ENCODE data around the gene GNB1L. TPM values are rescaled to one million over a fixed set of nuclear protein-coding genes. Genes with fewer than 3 reads are reported as not detected.

Gene GNB1L
- total and polyA plus RNA-seq, 9 of the 15 experiments (the other 6 are each of a cell fraction or from before 2014, with no cell fraction given), result 0.56 to 50.5 (median 10.2) TPM

DNA sequence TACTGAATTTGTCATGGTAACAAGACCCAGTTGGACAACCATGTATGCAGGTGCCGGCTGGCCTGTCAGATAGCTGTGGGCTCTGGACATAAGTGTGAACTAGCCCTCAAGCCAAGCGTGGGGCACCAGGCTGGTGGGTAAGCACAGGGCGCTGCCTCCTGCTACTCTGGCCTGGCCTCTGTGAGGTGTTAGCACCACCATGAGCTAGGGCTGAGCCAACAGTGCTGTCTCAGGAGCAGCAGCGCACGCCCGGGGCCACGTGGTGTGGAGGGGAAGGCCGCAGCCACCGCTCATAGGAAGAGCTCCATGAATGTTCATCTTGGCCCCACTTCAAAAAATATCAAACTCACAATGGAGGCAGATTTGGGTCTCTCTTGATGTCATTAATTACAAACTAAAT is 35.3 kb upstream of the GNB1L start (continued):
- TF ChIP-seq, protein P1, sequence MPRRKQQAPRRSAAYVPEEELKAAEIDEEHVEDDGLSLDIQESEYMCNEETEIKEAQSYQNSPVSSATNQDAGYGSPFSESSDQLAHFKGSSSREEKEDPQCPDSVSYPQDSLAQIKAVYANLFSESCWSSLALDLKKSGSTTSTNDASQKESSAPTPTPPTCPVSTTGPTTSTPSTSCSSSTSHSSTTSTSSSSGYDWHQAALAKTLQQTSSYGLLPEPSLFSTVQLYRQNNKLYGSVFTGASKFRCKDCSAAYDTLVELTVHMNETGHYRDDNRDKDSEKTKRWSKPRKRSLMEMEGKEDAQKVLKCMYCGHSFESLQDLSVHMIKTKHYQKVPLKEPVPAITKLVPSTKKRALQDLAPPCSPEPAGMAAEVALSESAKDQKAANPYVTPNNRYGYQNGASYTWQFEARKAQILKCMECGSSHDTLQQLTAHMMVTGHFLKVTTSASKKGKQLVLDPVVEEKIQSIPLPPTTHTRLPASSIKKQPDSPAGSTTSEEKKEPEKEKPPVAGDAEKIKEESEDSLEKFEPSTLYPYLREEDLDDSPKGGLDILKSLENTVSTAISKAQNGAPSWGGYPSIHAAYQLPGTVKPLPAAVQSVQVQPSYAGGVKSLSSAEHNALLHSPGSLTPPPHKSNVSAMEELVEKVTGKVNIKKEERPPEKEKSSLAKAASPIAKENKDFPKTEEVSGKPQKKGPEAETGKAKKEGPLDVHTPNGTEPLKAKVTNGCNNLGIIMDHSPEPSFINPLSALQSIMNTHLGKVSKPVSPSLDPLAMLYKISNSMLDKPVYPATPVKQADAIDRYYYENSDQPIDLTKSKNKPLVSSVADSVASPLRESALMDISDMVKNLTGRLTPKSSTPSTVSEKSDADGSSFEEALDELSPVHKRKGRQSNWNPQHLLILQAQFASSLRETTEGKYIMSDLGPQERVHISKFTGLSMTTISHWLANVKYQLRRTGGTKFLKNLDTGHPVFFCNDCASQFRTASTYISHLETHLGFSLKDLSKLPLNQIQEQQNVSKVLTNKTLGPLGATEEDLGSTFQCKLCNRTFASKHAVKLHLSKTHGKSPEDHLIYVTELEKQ (CRISPR knock-in tag; IDR thresholded peaks at IDR 0.05), result no peak
- TF ChIP-seq, protein P2, sequence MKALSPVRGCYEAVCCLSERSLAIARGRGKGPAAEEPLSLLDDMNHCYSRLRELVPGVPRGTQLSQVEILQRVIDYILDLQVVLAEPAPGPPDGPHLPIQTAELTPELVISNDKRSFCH (CRISPR knock-in tag; IDR thresholded peaks at IDR 0.05), result no peak
- TF ChIP-seq, protein P2 (tag; IDR thresholded peaks at IDR 0.05), result no peak
- TF ChIP-seq CHD4 (IDR thresholded peaks at IDR 0.05; ENCODE audit: insufficient read depth, insufficient replicate concordance, low read depth, low read length, poor library complexity, severe bottlenecking) (no peak), ZNF444 (CRISPR knock-in tag; IDR thresholded peaks at IDR 0.05) (no peak), JUN (IDR thresholded peaks at IDR 0.05; ENCODE audit: borderline replicate concordance, low read depth, low read length) (no peak), JUN (CRISPR knock-in tag; IDR thresholded peaks at IDR 0.05; ENCODE audit: borderline replicate concordance) (no peak), TAF9B (IDR thresholded peaks at IDR 0.05; ENCODE audit: partially characterized antibody) (no peak), BCL6 (CRISPR knock-in tag; IDR thresholded peaks at IDR 0.05) (no peak), ELF2 (CRISPR knock-in tag; IDR thresholded peaks at IDR 0.05) (no peak), RBM34 (IDR thresholded peaks at IDR 0.05; ENCODE audit: borderline replicate concordance, insufficient read depth, low read length) (no peak), RBM14 (IDR thresholded peaks at IDR 0.05; ENCODE audit: borderline replicate concordance, insufficient read depth, low read depth, low read length) (0 out of 2 replicates have a peak, but pooled peaks have one; percentile 19), MYNN (IDR thresholded peaks at IDR 0.05) (no peak), MYNN (CRISPR knock-in tag; IDR thresholded peaks at IDR 0.05) (no peak), NCOA6 (IDR thresholded peaks at IDR 0.05) (no peak)
- TF ChIP-seq, protein P3, sequence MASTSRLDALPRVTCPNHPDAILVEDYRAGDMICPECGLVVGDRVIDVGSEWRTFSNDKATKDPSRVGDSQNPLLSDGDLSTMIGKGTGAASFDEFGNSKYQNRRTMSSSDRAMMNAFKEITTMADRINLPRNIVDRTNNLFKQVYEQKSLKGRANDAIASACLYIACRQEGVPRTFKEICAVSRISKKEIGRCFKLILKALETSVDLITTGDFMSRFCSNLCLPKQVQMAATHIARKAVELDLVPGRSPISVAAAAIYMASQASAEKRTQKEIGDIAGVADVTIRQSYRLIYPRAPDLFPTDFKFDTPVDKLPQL (IDR thresholded peaks at IDR 0.05; ENCODE audit: extremely low read depth, insufficient read length), result no peak
